Psoas muscle (tissue), 8 donors: Measurements from ENCODE around the gene CAMTA1. TPM values are rescaled to one million over a fixed set of nuclear protein-coding genes. Genes with fewer than 3 reads are reported as not detected.

Experiments
- ATAC-seq, 4 donors: fragments of 200-7000 bp; cut with Tn5 transposase; one replicate each; pipeline ENCODE4 v1.9.1; 2020; ENCODE audit warnings: moderate library complexity in 3 of 4, mild to moderate bottlenecking in 2 of 4
- DNase-seq, 2 donors: peaks; one replicate each; pipeline ENCODE4 v3.0.0-alpha.2; 2020
- H3K27ac ChIP-seq: fragments of 200-600 bp; one replicate; pipeline ENCODE4 v1.8.0; 2022
- H3K27me3 ChIP-seq, 3 donors: fragments of 200-600 bp in 1 of 3; one replicate each; pipeline versions ENCODE4 v1.6.1 to v1.8.0; 2013 to 2022; ENCODE audit warnings: low read length in 2 of 3, mild to moderate bottlenecking in 2 of 3, moderate library complexity in 1 of 3; ENCODE audit not compliant: insufficient read depth in 3 of 3
- H3K36me3 ChIP-seq, 2 donors: fragments of 200-600 bp in 1 of 2; one replicate each; pipeline versions ENCODE4 v1.6.1 to v1.8.0; 2013 to 2022; ENCODE audit warnings: low read depth in 1 of 2, mild to moderate bottlenecking in 1 of 2, moderate library complexity in 1 of 2; ENCODE audit not compliant: insufficient read depth in 1 of 2
- H3K4me1 ChIP-seq: fragments of 200-600 bp; one replicate; pipeline ENCODE4 v1.8.0; 2022
- H3K4me3 ChIP-seq: fragments of 200-600 bp; one replicate; pipeline ENCODE4 v1.8.0; 2022; ENCODE audit warnings: mild to moderate bottlenecking
- H3K9me3 ChIP-seq: fragments of 200-600 bp; one replicate; pipeline ENCODE4 v1.8.0; 2022
- WGBS, 3 donors: extraction: QIAGEN DNeasy Blood & Tissue Kit; methylation state at CpG; one replicate each; pipeline versions ENCODE4 v1.1.6 to v1.1.7; 2013; 5-methylcytosine and 5-hydroxymethylcytosine counted together
- intact Hi-C, 2 donors: fragments of 100-400 bp; cut with DNase I; formaldehyde crosslinking; loops; one replicate each; pipeline versions ENCODE4 v1.11.0 to v1.14.2; 2022
- polyA plus RNA-seq, 3 donors: library from polyadenylated mRNA; stranded (reverse); fragments of 200-250 nt; gene quantifications; one replicate each; pipeline ENCODE4 v1.2.3, GENCODE V29; 2013
- total RNA-seq, 4 donors: library from RNA; stranded (reverse); fragmentation: NEBNext Ultra II Directional in 2 of 4; extraction: Animal tissue kit (Norgen Biotek cat#: 25700) in 2 of 4; gene quantifications; one replicate each; pipeline versions ENCODE4 v1.2.1 to v1.2.4, GENCODE V29; 2021 to 2023
- TF ChIP-seq, protein P1 (sequence below): fragments of 200-600 bp; IDR thresholded peaks from one replicate; pipeline ENCODE4 v1.8.0; 2022; ENCODE audit warnings: antibody characterized with exemption
- donor health status: healthy with polysubstance abuse.
- donor health status: DM: no; HTN: no; CAD: no; lungs with moderate emphysema.
- donor health status: Bipolar disorder and iron deficiency.
- donor health status: healthy.
- donor health status: DM: yes; HTN: yes; CAD: no.
- donor health status: DM: no; HTN: no; CAD: no.
- donor health status: DM: no; HTN: no; CAD: no.
- donor health status: DM: yes; HTN: yes; CAD: no.

CAMTA1 gene
- total and polyA plus RNA-seq, 7 donors: 64.6 to 206 (median 76.5) TPM

- no peak for ATAC-seq
- Histone ChIP-seq H3K27me3 (no peaks in the 10 kb centered on the region), H3K9me3 (no peaks in the 10 kb centered on the region), H3K27ac (no peak overlapping the region), H3K4me3 (no peak overlapping the region), H3K4me1 (no peaks in the 10 kb centered on the region), H3K36me3 (peaks cover 0 to 13% of the 10 kb centered on the region in 2 donors)
- WGBS, 3 donors: 95 to 99% (median 95%) methylated on average over 4 of the region's 4 CpGs
- intact Hi-C loops: no loop called here
- no peak for DNase-seq
- TF ChIP-seq, protein P1, sequence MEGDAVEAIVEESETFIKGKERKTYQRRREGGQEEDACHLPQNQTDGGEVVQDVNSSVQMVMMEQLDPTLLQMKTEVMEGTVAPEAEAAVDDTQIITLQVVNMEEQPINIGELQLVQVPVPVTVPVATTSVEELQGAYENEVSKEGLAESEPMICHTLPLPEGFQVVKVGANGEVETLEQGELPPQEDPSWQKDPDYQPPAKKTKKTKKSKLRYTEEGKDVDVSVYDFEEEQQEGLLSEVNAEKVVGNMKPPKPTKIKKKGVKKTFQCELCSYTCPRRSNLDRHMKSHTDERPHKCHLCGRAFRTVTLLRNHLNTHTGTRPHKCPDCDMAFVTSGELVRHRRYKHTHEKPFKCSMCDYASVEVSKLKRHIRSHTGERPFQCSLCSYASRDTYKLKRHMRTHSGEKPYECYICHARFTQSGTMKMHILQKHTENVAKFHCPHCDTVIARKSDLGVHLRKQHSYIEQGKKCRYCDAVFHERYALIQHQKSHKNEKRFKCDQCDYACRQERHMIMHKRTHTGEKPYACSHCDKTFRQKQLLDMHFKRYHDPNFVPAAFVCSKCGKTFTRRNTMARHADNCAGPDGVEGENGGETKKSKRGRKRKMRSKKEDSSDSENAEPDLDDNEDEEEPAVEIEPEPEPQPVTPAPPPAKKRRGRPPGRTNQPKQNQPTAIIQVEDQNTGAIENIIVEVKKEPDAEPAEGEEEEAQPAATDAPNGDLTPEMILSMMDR: no peak
These were observed 89.0 kb downstream of the CAMTA1 start for GRCh38 chr1:6874298-6874697.

DNA sequence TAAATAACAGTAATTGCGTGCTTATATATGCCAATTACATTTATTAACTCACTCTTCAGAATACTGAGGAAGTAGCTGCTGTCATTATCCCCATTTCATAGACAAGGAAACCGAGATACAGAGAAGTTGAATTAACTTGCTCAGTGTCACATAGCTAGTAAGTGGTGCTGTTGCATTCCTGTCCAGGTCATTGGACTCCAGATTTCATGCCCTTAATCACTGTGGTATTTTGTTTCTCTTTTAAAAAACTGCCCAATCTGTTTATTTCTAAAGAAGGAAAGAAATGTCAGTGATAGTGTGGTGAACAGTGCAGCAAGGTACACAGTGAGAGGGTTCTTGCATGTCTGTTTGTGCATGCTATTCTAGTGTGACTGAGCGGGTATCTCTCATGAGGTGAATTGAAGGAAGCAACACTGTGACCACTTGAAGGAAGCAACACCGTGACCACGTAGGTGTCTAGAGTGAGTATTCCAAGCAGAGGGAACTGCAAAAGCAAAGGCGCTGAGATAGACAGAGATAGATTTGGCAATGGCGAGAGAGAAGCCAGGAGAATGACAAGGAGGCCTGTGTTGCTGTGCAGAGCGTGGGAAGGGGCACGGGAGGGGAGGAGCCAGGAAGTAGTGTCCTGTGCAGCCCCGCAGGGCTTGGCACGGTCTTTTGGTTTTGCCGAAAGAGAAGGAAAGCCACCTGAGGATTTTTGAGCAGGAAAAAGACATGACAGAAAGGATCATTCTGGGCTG lies 95.9 kb downstream of the CAMTA1 start:
- DNase-seq (no peak), ATAC-seq (no peak)
- no peaks in the 10 kb centered on the region for H3K36me3 ChIP-seq
- H3K4me1 ChIP-seq: no peaks in the 10 kb centered on the region
- H3K9me3 ChIP-seq: no peaks in the 10 kb centered on the region
- no peaks in the 10 kb centered on the region for H3K27me3 ChIP-seq
- TF ChIP-seq, protein P1: no peak
- H3K27ac ChIP-seq: no peak overlapping the region
- 89 to 94% (median 89%) methylated on average over 12 of the region's 12 CpGs for WGBS, 3 donors
- intact Hi-C loops: loop anchor here in 1 of 2 donors (5.0 kb wide), 1 partner anchor 1161 kb away; no protein-coding TSS in a partner anchor
- H3K4me3 ChIP-seq: no peak overlapping the region

GRCh38 chr1:6882414-6882813 lies 97.2 kb downstream of the CAMTA1 start:
- WGBS, 3 donors: 94 to 97% (median 94%) methylated on average over 2 of the region's 2 CpGs
- intact Hi-C loops: loop anchor here in 1 of 2 donors (5.0 kb wide), 1 partner anchor 1160 kb away; no protein-coding TSS in a partner anchor

GRCh38 chr1:6884652-6885153 lies 99.4 kb downstream of the CAMTA1 start:
- H3K27ac ChIP-seq: no peak overlapping the region
- H3K27me3 ChIP-seq: no peaks in the 10 kb centered on the region
- no peak for DNase-seq
- TF ChIP-seq, protein P1: no peak
- no peak for ATAC-seq
- no peak overlapping the region for H3K4me3 ChIP-seq
- H3K36me3 ChIP-seq: no peaks in the 10 kb centered on the region
- intact Hi-C loops: loop anchor here (5.0 kb wide), 2 partner anchors 162 to 1158 kb away; no protein-coding TSS in a partner anchor
- H3K4me1 ChIP-seq: no peaks in the 10 kb centered on the region
- WGBS, 3 donors: 94 to 97% (median 96%) methylated on average over 3 of the region's 3 CpGs
- no peaks in the 10 kb centered on the region for H3K9me3 ChIP-seq

More at GRCh38 chr1:6882414-6882813, 97.2 kb downstream of the CAMTA1 start:
- Histone ChIP-seq H3K36me3 (no peaks in the 10 kb centered on the region), H3K27ac (no peak overlapping the region), H3K4me1 (no peaks in the 10 kb centered on the region), H3K9me3 (no peaks in the 10 kb centered on the region), H3K4me3 (no peak overlapping the region), H3K27me3 (no peaks in the 10 kb centered on the region)
- TF ChIP-seq, protein P1: no peak
- ATAC-seq (no peak), DNase-seq (no peak)
